Measurements from ENCODE around the gene CLDN34. TPM values are rescaled to one million over a fixed set of nuclear protein-coding genes. Genes with fewer than 3 reads are reported as not detected.
A peak's percentile ranks its signal among the peaks of the same experiment; 100 is the strongest.

The CLDN34 gene
- total and polyA plus RNA-seq, 2 of the 13 experiments (the other 11 are each of a cell fraction or from before 2014, with no cell fraction given): not detected

- H3K4me1 ChIP-seq (ENCODE audit: insufficient read depth, low read length): peaks cover 60% of the 10 kb centered on the region
- no peak overlapping the region for H2AFZ ChIP-seq (ENCODE audit: low read length)
- DNase-seq (ENCODE audit: low spot score): no peak
- H3K4me3 ChIP-seq (replicated peaks in 1 of 3; ENCODE audit: insufficient read depth in 1 of 3, low read depth in 2 of 3, low read length in 3 of 3): 0 out of 6 replicates have a peak overlapping the region, but pooled peaks of 1 of the 3 experiments have one; percentile 33
- ChIA-PET POLR2A (no interaction called here), CTCF (ENCODE audit: low intra/inter-chr PET ratio, low total read pairs) (interaction anchor here (2.5 kb wide), 1 partner anchor 113 kb away, joined by 13 read pairs; no protein-coding TSS in a partner anchor)
- 54% methylated on average over 8 of the region's 8 CpGs for WGBS (ENCODE audit: low lambda C conversion rate)
- H3K9ac ChIP-seq (ENCODE audit: insufficient read depth, low read depth, low read length): no peak overlapping the region
- intact Hi-C loops (cut with micrococcal nuclease; ENCODE audit: unreplicated experiment) (loop anchor here (2.0 kb wide), 1 partner anchor 95 kb away; no protein-coding TSS in a partner anchor), in situ Hi-C loops (cut with HindIII; ENCODE audit: extremely low pct_ligation_motif_present, low pct_unique_long_range_greater_than_20kb) (no loop called here)
- H4K20me1 ChIP-seq (ENCODE audit: insufficient read depth, low read length): no peaks in the 10 kb centered on the region
- peak overlapping the region; percentile 74 for H3K4me2 ChIP-seq (ENCODE audit: low read depth, low read length)
- FAIRE-seq: no peak
- H3K9me3 ChIP-seq (ENCODE audit: low read length): no peaks in the 10 kb centered on the region
- TF ChIP-seq TEAD3 (CRISPR knock-in tag; optimal IDR thresholded peaks at IDR 0.05; ENCODE audit: borderline replicate concordance) (peak; percentile 22), ZNF598 (CRISPR knock-in tag; IDR thresholded peaks at IDR 0.05; ENCODE audit: borderline replicate concordance) (no peak)
- no peak overlapping the region for H3K27ac ChIP-seq (ENCODE audit: extremely low read length, insufficient read depth, low read length)
- no peaks in the 10 kb centered on the region for H3K27me3 ChIP-seq (ENCODE audit: control insufficient read depth in 1 of 2, insufficient read depth in 2 of 2, low read length in 2 of 2)
- no peaks in the 10 kb centered on the region for H3K36me3 ChIP-seq (replicated peaks in 1 of 2; ENCODE audit: control insufficient read depth in 1 of 2, insufficient read depth in 2 of 2, low read length in 2 of 2)
- ATAC-seq: no peak
- no peaks in the 10 kb centered on the region for H3K79me2 ChIP-seq (ENCODE audit: insufficient read depth, low read length)
- no TSS peak for BruUV-seq (replicated peaks)
Measured at GRCh38 chrX:10006086-10006485, 38.9 kb downstream of the CLDN34 start.

- ChIA-PET POLR2A (no interaction called here), CTCF (ENCODE audit: low intra/inter-chr PET ratio, low total read pairs) (interaction anchor here (2.5 kb wide), 1 partner anchor 113 kb away, joined by 13 read pairs; no protein-coding TSS in a partner anchor)
- FAIRE-seq: no peak
- Histone ChIP-seq H3K4me1 (ENCODE audit: insufficient read depth, low read length) (peaks cover 67% of the 10 kb centered on the region), H3K79me2 (ENCODE audit: insufficient read depth, low read length) (no peaks in the 10 kb centered on the region), H3K4me2 (ENCODE audit: low read depth, low read length) (peak overlapping the region; percentile 74), H3K4me3 (replicated peaks in 1 of 3; ENCODE audit: insufficient read depth in 1 of 3, low read depth in 2 of 3, low read length in 3 of 3) (peak overlapping the region in 1 of 3 experiments; percentile 33; a peak in 1 of 6 replicates), H3K9me3 (ENCODE audit: low read length) (no peaks in the 10 kb centered on the region), H3K9ac (ENCODE audit: insufficient read depth, low read depth, low read length) (no peak overlapping the region), H3K27ac (ENCODE audit: extremely low read length, insufficient read depth, low read length) (no peak overlapping the region), H2AFZ (ENCODE audit: low read length) (no peak overlapping the region), H3K36me3 (replicated peaks in 1 of 2; ENCODE audit: control insufficient read depth in 1 of 2, insufficient read depth in 2 of 2, low read length in 2 of 2) (no peaks in the 10 kb centered on the region), H3K27me3 (ENCODE audit: control insufficient read depth in 1 of 2, insufficient read depth in 2 of 2, low read length in 2 of 2) (no peaks in the 10 kb centered on the region), H4K20me1 (ENCODE audit: insufficient read depth, low read length) (no peaks in the 10 kb centered on the region)
- 6% methylated on average over 2 of the region's 4 CpGs for WGBS (ENCODE audit: low lambda C conversion rate)
- peak; percentile 60 for ATAC-seq
- in situ Hi-C loops (cut with HindIII; ENCODE audit: extremely low pct_ligation_motif_present, low pct_unique_long_range_greater_than_20kb) (no loop called here), intact Hi-C loops (cut with micrococcal nuclease; ENCODE audit: unreplicated experiment) (loop anchor here (2.0 kb wide), 1 partner anchor 94 kb away; no protein-coding TSS in a partner anchor)
- no peak for DNase-seq (ENCODE audit: low spot score)
- BruUV-seq (replicated peaks): no TSS peak
- TF ChIP-seq ZMYM2 (CRISPR knock-in tag; IDR thresholded peaks at IDR 0.05) (no peak), NFYC (CRISPR knock-in tag; IDR thresholded peaks at IDR 0.05) (no peak), SIX1 (CRISPR knock-in tag; IDR thresholded peaks at IDR 0.05; ENCODE audit: borderline replicate concordance) (no peak), TBX3 (IDR thresholded peaks at IDR 0.05; ENCODE audit: borderline replicate concordance) (no peak), CBFB (CRISPR knock-in tag; IDR thresholded peaks at IDR 0.05) (no peak), ZNF670 (CRISPR knock-in tag; IDR thresholded peaks at IDR 0.05; ENCODE audit: borderline replicate concordance) (no peak), ATF6 (CRISPR knock-in tag; conservative IDR thresholded peaks at IDR 0.05) (no peak), RAD51 (IDR thresholded peaks at IDR 0.05; ENCODE audit: borderline replicate concordance) (no peak), ZBTB2 (CRISPR knock-in tag; IDR thresholded peaks at IDR 0.05; ENCODE audit: low read depth) (no peak), ZNF704 (CRISPR knock-in tag; IDR thresholded peaks at IDR 0.05; ENCODE audit: borderline replicate concordance) (no peak), ZNF562 (CRISPR knock-in tag; IDR thresholded peaks at IDR 0.05; ENCODE audit: borderline replicate concordance) (no peak)
Measured at GRCh38 chrX:10006770-10007169, 39.6 kb downstream of the CLDN34 start.
